Upper lobe of right lung (tissue), 1 donor: ENCODE results near the gene ANP32B. TPM values are rescaled to one million over a fixed set of nuclear protein-coding genes. Genes with fewer than 3 reads are reported as not detected.

ENCODE experiments used
- ATAC-seq: fragments of 200-7000 bp; cut with Tn5 transposase; one replicate; pipeline ENCODE4 v1.9.1; 2020; ENCODE audit warnings: mild to moderate bottlenecking, moderate library complexity
- DNase-seq: peaks from one replicate; pipeline ENCODE4 v3.0.0-alpha.2; 2020
- H3K27ac ChIP-seq: fragments of 200-600 bp; one replicate; pipeline ENCODE4 v1.8.0; 2022
- H3K27me3 ChIP-seq: fragments of 200-600 bp; one replicate; pipeline ENCODE4 v1.8.0; 2022; ENCODE audit warnings: mild to moderate bottlenecking
- H3K36me3 ChIP-seq: fragments of 200-600 bp; one replicate; pipeline ENCODE4 v1.8.0; 2022
- H3K4me1 ChIP-seq: fragments of 200-600 bp; one replicate; pipeline ENCODE4 v1.8.0; 2022
- H3K4me3 ChIP-seq: fragments of 200-600 bp; one replicate; pipeline ENCODE4 v1.8.0; 2022; ENCODE audit warnings: mild to moderate bottlenecking
- H3K9me3 ChIP-seq: fragments of 200-600 bp; one replicate; pipeline ENCODE4 v1.8.0; 2022
- intact Hi-C: fragments of 100-400 bp; cut with DNase I; formaldehyde crosslinking; loops from one replicate; pipeline ENCODE4 v1.11.0; 2022
- total RNA-seq: library from RNA; stranded (reverse); fragmentation: NEBNext Ultra II Directional; extraction: Animal tissue kit (Norgen Biotek cat#: 25700); gene quantifications from one replicate; pipeline ENCODE4 v1.2.1, GENCODE V29; 2021
- TF ChIP-seq, protein P1 (sequence below): fragments of 200-600 bp; IDR thresholded peaks from one replicate; pipeline ENCODE4 v1.8.0; 2022; ENCODE audit warnings: antibody characterized with exemption
- donor health status: DM: no; HTN: yes; CAD: no; lungs with severe emphysema.

Gene ANP32B
- total RNA-seq, 1 donor from 2014 or later, result 107 TPM

DNA sequence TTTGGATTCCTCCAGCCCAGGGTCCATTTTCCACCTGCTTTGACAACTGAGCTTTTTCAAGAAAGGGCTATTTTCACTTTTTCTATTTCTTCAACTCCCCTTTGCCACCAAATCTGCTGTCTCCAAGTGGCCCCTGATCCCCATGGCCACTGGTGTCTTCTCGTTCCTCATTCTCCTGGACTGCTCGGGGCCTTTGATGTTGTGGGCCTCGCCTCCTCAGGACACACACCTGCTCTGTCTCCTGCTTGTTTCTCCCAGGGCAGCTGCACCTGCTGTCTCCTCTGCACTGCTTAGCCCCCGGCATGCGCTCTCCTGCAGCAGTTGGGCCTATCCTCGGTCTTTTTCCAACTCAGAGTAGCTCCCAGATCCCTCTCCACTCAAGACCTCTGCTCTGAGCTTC lies 57.1 kb downstream of the ANP32B start:
- Histone ChIP-seq H3K4me1 (peaks cover 7% of the 10 kb centered on the region), H3K27me3 (no peaks in the 10 kb centered on the region), H3K27ac (no peak overlapping the region), H3K36me3 (no peaks in the 10 kb centered on the region), H3K4me3 (no peak overlapping the region), H3K9me3 (no peaks in the 10 kb centered on the region)
- TF ChIP-seq, protein P1, sequence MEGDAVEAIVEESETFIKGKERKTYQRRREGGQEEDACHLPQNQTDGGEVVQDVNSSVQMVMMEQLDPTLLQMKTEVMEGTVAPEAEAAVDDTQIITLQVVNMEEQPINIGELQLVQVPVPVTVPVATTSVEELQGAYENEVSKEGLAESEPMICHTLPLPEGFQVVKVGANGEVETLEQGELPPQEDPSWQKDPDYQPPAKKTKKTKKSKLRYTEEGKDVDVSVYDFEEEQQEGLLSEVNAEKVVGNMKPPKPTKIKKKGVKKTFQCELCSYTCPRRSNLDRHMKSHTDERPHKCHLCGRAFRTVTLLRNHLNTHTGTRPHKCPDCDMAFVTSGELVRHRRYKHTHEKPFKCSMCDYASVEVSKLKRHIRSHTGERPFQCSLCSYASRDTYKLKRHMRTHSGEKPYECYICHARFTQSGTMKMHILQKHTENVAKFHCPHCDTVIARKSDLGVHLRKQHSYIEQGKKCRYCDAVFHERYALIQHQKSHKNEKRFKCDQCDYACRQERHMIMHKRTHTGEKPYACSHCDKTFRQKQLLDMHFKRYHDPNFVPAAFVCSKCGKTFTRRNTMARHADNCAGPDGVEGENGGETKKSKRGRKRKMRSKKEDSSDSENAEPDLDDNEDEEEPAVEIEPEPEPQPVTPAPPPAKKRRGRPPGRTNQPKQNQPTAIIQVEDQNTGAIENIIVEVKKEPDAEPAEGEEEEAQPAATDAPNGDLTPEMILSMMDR, result no peak
- DNase-seq, result no peak
- ATAC-seq, result no peak
- intact Hi-C loops, result no loop called here

DNA sequence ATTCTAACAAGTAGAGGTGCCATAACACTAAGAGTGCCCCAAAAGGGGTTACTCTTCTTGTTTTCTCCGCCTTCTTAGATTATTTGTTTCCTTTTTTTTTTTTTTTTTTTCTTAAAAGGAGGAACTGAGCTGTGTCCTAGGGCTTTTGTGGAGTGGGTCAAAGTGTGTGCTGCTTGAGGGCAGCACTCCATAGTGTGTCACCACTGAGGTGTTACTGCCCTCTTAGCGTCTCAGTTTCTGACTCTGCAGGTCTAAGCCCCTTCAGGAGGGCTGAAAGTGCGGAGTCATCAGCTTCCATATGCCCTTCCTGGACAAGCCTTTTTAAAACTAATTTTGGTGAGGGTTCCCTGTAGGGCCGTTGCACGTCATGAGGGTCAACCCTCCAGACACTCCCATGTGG lies 60.8 kb downstream of the ANP32B start:
- no peaks in the 10 kb centered on the region for H3K4me1 ChIP-seq
- no peaks in the 10 kb centered on the region for H3K9me3 ChIP-seq
- no peak for DNase-seq
- ATAC-seq, result peak; percentile 49
- TF ChIP-seq, protein P1, result no peak
- H3K4me3 ChIP-seq, result no peak overlapping the region
- H3K27ac ChIP-seq, result no peak overlapping the region
- intact Hi-C loops, result no loop called here
- no peaks in the 10 kb centered on the region for H3K27me3 ChIP-seq
- no peaks in the 10 kb centered on the region for H3K36me3 ChIP-seq

DNA sequence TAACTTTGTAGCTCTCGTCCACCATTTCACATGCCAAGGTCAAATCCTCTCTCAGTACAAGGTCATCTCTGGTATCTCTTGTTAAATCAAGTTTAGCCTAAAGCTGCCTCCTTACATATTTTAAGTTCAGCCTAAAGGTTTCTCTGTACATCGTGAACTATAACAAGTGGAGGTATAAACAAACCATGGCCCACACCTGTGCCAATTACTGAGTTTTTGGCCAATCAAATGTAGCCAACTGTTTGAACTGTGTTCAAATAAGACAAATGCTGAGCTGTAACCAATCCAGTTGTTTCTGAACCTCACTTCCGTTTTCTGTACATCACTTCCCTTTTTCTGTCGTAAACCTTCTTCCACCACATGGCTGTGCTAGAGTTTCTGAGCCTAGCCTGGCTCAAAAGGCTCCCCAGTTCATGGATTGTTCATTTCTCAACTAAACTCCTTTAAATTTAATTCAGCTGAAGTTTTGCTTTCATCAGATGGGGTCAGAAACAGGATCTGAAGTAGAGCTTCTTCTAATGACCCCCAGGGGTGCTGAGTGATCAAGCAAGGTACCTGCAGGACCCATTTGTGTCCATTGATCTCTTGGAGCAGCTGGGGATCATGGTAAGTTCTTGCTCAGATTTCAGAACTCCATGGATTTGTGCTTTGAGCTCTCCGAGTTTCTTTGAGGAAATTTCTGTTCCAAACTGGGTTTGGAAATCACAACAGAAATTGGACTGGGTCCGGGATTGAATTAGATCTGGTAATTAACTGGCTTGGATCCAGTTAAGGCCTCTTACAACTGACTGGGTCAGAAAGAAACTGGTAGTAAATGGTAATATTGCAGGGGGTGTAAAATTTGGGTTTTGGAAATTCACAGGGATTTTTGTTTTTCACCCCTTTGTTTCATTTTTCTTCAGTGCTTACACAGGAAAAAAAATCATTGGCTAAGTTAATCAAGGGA lies 62.4 kb downstream of the ANP32B start:
- Histone ChIP-seq H3K27me3 (no peaks in the 10 kb centered on the region), H3K9me3 (no peaks in the 10 kb centered on the region), H3K4me1 (no peaks in the 10 kb centered on the region), H3K4me3 (peak overlapping the region; percentile 23), H3K27ac (peak overlapping the region; percentile 20), H3K36me3 (no peaks in the 10 kb centered on the region)
- DNase-seq (no peak), ATAC-seq (peak; percentile 79)
- intact Hi-C loops, result no loop called here
- TF ChIP-seq, protein P1, result peak; percentile 5

DNA sequence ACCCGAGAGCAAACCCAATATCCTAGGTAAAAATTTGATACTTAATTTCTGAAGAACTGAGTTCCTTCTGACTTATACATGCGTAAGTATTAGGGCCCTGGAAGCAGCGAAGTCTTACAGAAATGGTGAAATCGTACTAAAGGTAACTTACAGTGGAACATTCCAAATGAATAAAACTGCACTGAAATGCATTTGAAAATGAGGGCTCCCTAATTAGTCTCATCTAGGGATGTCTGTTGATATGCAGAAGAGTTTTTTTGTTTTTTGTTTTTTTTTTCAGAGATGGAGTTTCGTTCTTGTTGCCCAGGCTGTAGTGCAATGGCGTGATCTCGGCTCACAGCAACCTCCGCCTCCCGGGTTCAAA lies 63.0 kb downstream of the ANP32B start:
- Histone ChIP-seq H3K27me3 (no peaks in the 10 kb centered on the region), H3K4me3 (peak overlapping the region; percentile 23), H3K36me3 (no peaks in the 10 kb centered on the region), H3K9me3 (no peaks in the 10 kb centered on the region), H3K27ac (no peak overlapping the region), H3K4me1 (no peaks in the 10 kb centered on the region)
- ATAC-seq, result no peak
- DNase-seq, result no peak
- TF ChIP-seq, protein P1, result no peak
- intact Hi-C loops, result no loop called here

DNA sequence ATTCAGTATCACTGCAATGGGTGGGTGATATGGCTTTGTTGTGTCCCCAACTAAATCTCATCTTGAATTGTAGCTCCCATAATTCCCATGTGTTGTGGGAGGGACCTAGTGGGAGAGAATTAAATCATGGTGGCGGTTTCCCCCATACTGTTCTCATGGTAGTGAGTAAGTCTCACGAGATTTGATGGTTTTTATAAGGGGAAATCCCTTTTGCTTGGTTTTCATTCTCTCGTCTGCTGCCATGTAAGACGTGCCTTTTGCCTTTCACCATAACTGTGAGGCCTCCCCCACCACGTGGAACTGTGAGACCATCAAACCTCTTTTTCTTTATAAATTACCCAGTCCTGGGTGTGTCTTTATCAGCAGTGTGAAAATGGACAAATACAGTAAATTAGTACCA lies 63.9 kb downstream of the ANP32B start:
- ATAC-seq (no peak), DNase-seq (no peak)
- H3K9me3 ChIP-seq, result no peaks in the 10 kb centered on the region
- TF ChIP-seq, protein P1, result no peak
- H3K27me3 ChIP-seq, result no peaks in the 10 kb centered on the region
- no peak overlapping the region for H3K27ac ChIP-seq
- H3K4me1 ChIP-seq, result no peaks in the 10 kb centered on the region
- no peaks in the 10 kb centered on the region for H3K36me3 ChIP-seq
- intact Hi-C loops, result no loop called here
- no peak overlapping the region for H3K4me3 ChIP-seq
